HL-60 (cell line): Measurements from ENCODE around the gene ENKD1.

ENCODE experiments used
- DNase-seq, 2 experiments: peaks; one replicate each; pipeline ENCODE4 v3.0.0-alpha.2; 2010 to 2020; ENCODE audit warnings: low read depth in 1 of 2, low spot score in 1 of 2
- H3K27ac ChIP-seq: fragments of 250-450 bp; sonication (Bioruptor Pico); replicated peaks from 2 replicates; pipeline ENCODE4 v1.5.1; 2020; ENCODE audit warnings: mild to moderate bottlenecking, moderate library complexity
- H3K27me3 ChIP-seq: fragments of 250-450 bp; sonication (Bioruptor Pico); 2 replicates; pipeline ENCODE4 v1.5.1; 2021; ENCODE audit warnings: mild to moderate bottlenecking, moderate library complexity; ENCODE audit not compliant: insufficient read depth, poor library complexity, severe bottlenecking
- H3K4me3 ChIP-seq: replicated peaks from 2 replicates; pipeline ENCODE4 v1.5.1; 2011; ENCODE audit warnings: mild to moderate bottlenecking, control low read depth, low read length; ENCODE audit not compliant: insufficient read depth
- GABPA ChIP-seq: IDR thresholded peaks from 2 replicates; pipeline ENCODE4 v1.6.1; 2012; ENCODE audit warnings: low read depth
- POLR2AphosphoS5 ChIP-seq: IDR thresholded peaks from 2 replicates; pipeline ENCODE4 v1.6.1; 2012; ENCODE audit warnings: low read depth
- SPI1 ChIP-seq: IDR thresholded peaks from 2 replicates; pipeline ENCODE4 v1.6.1; 2012; ENCODE audit warnings: low read depth, mild to moderate bottlenecking, borderline replicate concordance
- TF ChIP-seq, protein P1 (sequence below): IDR thresholded peaks from 2 replicates; pipeline ENCODE4 v1.6.1; 2012; ENCODE audit warnings: low read depth; ENCODE audit not compliant: insufficient replicate concordance
- TF ChIP-seq, protein P2 (sequence below): IDR thresholded peaks from one replicate; pipeline ENCODE4 v1.5.1; 2011; ENCODE audit warnings: low read length, control low read depth, inconsistent platforms; ENCODE audit not compliant: insufficient read depth

The ENKD1 gene

DNA sequence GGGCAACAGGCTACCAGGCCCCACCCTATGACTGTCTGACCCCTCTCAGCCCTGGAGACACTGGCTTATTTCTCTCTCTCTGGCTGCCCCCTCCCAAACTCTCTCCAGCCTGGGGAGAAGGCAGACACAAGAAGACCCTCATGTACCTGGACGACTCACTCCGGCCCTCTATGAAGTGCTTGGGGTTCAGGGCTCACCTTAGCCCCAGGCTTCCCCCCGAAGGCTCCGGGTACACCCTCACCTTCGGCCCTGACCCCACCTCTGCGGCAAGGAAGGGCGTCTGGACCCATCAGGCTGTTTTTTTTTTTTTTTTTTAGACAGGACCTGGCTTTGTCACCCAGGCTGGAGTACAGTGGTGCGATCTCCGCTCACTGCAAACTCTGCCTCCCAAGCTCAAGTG, 22.5 kb downstream of the ENKD1 start:
- Histone ChIP-seq H3K27me3 (no peaks in the 10 kb centered on the region), H3K4me3 (no peak overlapping the region), H3K27ac (no peak overlapping the region)

DNA sequence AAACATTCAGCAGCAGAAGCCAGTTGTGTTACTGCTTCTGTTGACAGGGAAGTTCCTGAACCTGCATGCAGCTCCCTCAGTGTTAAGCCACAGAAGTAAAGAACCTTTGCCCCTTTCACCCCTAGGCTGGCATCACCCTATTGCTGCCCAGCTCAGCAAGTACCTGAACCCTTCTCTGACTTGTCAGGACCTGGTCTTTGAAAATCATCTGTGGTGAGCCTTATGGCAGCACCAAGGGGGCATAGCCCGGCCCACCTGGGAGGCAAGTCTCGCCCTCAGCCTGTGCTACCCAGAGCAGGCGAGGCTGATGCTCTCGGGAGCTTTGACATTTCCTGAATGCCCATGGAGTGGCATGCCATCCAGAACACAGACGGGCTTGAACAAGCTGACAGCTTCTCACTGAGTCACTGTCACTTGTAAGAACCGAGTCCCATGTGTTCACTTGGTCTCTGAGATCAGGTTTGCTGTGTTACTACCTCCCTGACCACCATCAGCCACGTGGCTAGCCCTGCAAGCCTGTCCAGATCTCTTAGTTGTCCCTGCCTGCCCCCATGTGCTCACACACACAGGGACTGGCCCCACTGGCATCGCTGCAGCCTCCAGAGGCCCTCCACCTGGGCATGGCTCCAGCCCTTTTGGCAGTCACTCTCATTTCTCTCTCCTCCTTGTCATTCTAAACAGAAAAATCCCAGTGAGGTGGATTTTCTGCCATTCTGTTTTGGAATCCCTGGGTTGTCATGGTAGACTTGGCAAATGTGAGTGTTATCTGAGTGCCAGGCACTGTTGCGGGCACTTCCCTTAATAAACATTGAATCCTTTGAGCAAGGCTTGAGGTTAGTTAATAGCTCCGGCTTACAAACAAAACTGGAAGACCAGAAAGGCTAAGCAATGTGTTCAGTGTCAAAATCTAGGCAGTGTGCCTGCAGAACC, 24.5 kb downstream of the ENKD1 start:
- H3K4me3 ChIP-seq = no peak overlapping the region
- H3K27ac ChIP-seq = no peak overlapping the region
- no peaks in the 10 kb centered on the region for H3K27me3 ChIP-seq
- no peak for DNase-seq
- TF ChIP-seq POLR2AphosphoS5 (no peak), SPI1 (no peak), GABPA (no peak)
- TF ChIP-seq, protein P1, sequence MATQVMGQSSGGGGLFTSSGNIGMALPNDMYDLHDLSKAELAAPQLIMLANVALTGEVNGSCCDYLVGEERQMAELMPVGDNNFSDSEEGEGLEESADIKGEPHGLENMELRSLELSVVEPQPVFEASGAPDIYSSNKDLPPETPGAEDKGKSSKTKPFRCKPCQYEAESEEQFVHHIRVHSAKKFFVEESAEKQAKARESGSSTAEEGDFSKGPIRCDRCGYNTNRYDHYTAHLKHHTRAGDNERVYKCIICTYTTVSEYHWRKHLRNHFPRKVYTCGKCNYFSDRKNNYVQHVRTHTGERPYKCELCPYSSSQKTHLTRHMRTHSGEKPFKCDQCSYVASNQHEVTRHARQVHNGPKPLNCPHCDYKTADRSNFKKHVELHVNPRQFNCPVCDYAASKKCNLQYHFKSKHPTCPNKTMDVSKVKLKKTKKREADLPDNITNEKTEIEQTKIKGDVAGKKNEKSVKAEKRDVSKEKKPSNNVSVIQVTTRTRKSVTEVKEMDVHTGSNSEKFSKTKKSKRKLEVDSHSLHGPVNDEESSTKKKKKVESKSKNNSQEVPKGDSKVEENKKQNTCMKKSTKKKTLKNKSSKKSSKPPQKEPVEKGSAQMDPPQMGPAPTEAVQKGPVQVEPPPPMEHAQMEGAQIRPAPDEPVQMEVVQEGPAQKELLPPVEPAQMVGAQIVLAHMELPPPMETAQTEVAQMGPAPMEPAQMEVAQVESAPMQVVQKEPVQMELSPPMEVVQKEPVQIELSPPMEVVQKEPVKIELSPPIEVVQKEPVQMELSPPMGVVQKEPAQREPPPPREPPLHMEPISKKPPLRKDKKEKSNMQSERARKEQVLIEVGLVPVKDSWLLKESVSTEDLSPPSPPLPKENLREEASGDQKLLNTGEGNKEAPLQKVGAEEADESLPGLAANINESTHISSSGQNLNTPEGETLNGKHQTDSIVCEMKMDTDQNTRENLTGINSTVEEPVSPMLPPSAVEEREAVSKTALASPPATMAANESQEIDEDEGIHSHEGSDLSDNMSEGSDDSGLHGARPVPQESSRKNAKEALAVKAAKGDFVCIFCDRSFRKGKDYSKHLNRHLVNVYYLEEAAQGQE = no peak
- TF ChIP-seq, protein P2, sequence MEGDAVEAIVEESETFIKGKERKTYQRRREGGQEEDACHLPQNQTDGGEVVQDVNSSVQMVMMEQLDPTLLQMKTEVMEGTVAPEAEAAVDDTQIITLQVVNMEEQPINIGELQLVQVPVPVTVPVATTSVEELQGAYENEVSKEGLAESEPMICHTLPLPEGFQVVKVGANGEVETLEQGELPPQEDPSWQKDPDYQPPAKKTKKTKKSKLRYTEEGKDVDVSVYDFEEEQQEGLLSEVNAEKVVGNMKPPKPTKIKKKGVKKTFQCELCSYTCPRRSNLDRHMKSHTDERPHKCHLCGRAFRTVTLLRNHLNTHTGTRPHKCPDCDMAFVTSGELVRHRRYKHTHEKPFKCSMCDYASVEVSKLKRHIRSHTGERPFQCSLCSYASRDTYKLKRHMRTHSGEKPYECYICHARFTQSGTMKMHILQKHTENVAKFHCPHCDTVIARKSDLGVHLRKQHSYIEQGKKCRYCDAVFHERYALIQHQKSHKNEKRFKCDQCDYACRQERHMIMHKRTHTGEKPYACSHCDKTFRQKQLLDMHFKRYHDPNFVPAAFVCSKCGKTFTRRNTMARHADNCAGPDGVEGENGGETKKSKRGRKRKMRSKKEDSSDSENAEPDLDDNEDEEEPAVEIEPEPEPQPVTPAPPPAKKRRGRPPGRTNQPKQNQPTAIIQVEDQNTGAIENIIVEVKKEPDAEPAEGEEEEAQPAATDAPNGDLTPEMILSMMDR = no peak

More for the DNA sequence above, 22.5 kb downstream of the ENKD1 start:
- DNase-seq = no peak
- TF ChIP-seq POLR2AphosphoS5 (no peak), GABPA (no peak), SPI1 (no peak)
- TF ChIP-seq, protein P1 = no peak
- TF ChIP-seq, protein P2 = no peak

DNA sequence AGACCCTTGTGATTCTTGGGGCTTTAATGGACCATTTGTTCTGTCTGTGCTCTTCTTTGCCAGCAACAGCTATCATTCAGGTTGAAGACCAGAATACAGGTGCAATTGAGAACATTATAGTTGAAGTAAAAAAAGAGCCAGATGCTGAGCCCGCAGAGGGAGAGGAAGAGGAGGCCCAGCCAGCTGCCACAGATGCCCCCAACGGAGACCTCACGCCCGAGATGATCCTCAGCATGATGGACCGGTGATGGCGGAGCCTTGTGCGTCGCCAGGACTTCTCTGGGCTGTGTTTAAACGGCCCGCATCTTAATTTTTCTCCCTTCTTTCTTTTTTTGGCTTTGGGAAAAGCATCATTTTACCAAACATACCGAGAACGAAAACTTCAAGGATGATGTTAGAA, 28.9 kb downstream of the ENKD1 start:
- no peak for DNase-seq
- TF ChIP-seq POLR2AphosphoS5 (no peak), GABPA (no peak), SPI1 (no peak)
- TF ChIP-seq, protein P2 = no peak
- TF ChIP-seq, protein P1 = no peak
- Histone ChIP-seq H3K4me3 (no peak overlapping the region), H3K27me3 (no peaks in the 10 kb centered on the region), H3K27ac (no peak overlapping the region)
